Calu3 (cell line): ENCODE results near the gene TMEM202. TPM values are rescaled to one million over a fixed set of nuclear protein-coding genes. Genes with fewer than 3 reads are reported as not detected.

Experiments used
- Bru-seq: library from RNA; stranded (reverse); fragments of 400-500 nt; gene quantifications from one replicate; lab custom pipeline; 2021; lab: Mats Ljungman, UMichigan
- BruChase-seq, 2 experiments: library from RNA; stranded (reverse); fragments of 400-500 nt; gene quantifications; one replicate each; lab custom pipeline; 2021; lab: Mats Ljungman, UMichigan
- BruUV-seq: library from RNA; stranded (reverse); fragments of 400-500 nt; replicated peaks from 2 replicates; lab custom pipeline; 2021; lab: Mats Ljungman, UMichigan
- CTCF ChIA-PET: fragments of 300-600 bp; sonication (Branson Sonifier 250); formaldehyde crosslinking; loops from one replicate; lab custom pipeline; 2022; ENCODE audit warnings: antibody characterized with exemption; lab: Charles Lee
- DNase-seq: peaks from one replicate; pipeline ENCODE4 v3.0.0; 2022
- H3K27ac Mint-ChIP-seq: one replicate; pipeline ENCODE4 v1.8.0; 2022; ENCODE audit warnings: mixed read lengths; ENCODE audit not compliant: unreplicated experiment
- H3K27me3 Mint-ChIP-seq: one replicate; pipeline ENCODE4 v1.8.0; 2022; ENCODE audit warnings: mixed read lengths; ENCODE audit not compliant: unreplicated experiment
- H3K36me3 Mint-ChIP-seq: one replicate; pipeline ENCODE4 v1.8.0; 2022; ENCODE audit warnings: mild to moderate bottlenecking, moderate library complexity, mixed read lengths; ENCODE audit not compliant: insufficient read depth, unreplicated experiment
- H3K4me1 Mint-ChIP-seq: one replicate; pipeline ENCODE4 v1.8.0; 2022; ENCODE audit warnings: mild to moderate bottlenecking, low read depth, mixed read lengths; ENCODE audit not compliant: unreplicated experiment
- H3K4me3 Mint-ChIP-seq: one replicate; pipeline ENCODE4 v1.8.0; 2022; ENCODE audit warnings: mild to moderate bottlenecking, low read depth, moderate library complexity, mixed read lengths; ENCODE audit not compliant: unreplicated experiment
- H3K9me3 Mint-ChIP-seq: one replicate; pipeline ENCODE4 v1.8.0; 2022; ENCODE audit warnings: low read depth, mixed read lengths; ENCODE audit not compliant: unreplicated experiment
- CTCF ChIP-seq: fragments of 200-600 bp; IDR thresholded peaks from one replicate; pipeline ENCODE4 v1.8.0; 2022; ENCODE audit warnings: antibody characterized with exemption; ENCODE audit not compliant: unreplicated experiment
- intact Hi-C: fragments of 100-400 bp; cut with micrococcal nuclease; formaldehyde crosslinking; loops from one replicate; pipeline ENCODE4 v1.10.0; 2022; ENCODE audit not compliant: unreplicated experiment
- long read RNA-seq: library from polyadenylated mRNA; stranded (forward); transcript quantifications from one replicate; pipeline ENCODE4 v2.0.0, GENCODE V29; 2022
- total RNA-seq: library from RNA; stranded (reverse); gene quantifications from 2 replicates; pipeline ENCODE4 v1.2.3, GENCODE V29; 2022

The TMEM202 gene
- total RNA-seq (not detected in 2 replicates), Bru-seq, nascent RNA (not detected), BruChase-seq, experiment 1, labeled RNA remaining after a 6-hour chase (percentile 7 among the genes with signal in this experiment), BruChase-seq, experiment 2, labeled RNA remaining after a 2-hour chase (not detected)
- long read RNA-seq: 0 reads

GRCh38 chr15:72397796-72398588 lies at the start of gene TMEM202:
TSS of gene TMEM202 (plus strand) at chr15:72398305. CDS start at chr15:72398327, 22 bp downstream.
- no peaks in the 10 kb centered on the region for H3K36me3 Mint-ChIP-seq
- H3K4me3 Mint-ChIP-seq: no peak within 1 kb of the TSS
- no peak for DNase-seq
- no TSS peak for BruUV-seq
- no peak for TF ChIP-seq CTCF
- H3K27me3 Mint-ChIP-seq: peaks cover 75% of the 10 kb centered on the region
- no peaks in the 10 kb centered on the region for H3K4me1 Mint-ChIP-seq
- intact Hi-C loops: no loop called here
- H3K27ac Mint-ChIP-seq: no peak within 1 kb of the TSS
- CTCF ChIA-PET: interaction anchor here (0.6 kb wide), 1 partner anchor 22 kb away, joined by 5 read pairs; no protein-coding TSS in a partner anchor
- H3K9me3 Mint-ChIP-seq: no peaks in the 10 kb centered on the region

GRCh38 chr15:72353266-72353665 lies 44.8 kb upstream of the TMEM202 start:
- Mint-ChIP-seq H3K4me1 (peaks cover 10% of the 10 kb centered on the region), H3K4me3 (no peak overlapping the region), H3K9me3 (no peaks in the 10 kb centered on the region), H3K36me3 (peaks cover 20% of the 10 kb centered on the region), H3K27ac (no peak overlapping the region), H3K27me3 (no peaks in the 10 kb centered on the region)
- intact Hi-C loops: no loop called here
- BruUV-seq: no TSS peak
- no peak for TF ChIP-seq CTCF
- CTCF ChIA-PET: no interaction called here
- no peak for DNase-seq

- CTCF ChIA-PET: no interaction called here
Observed at GRCh38 chr15:72354496-72354895, 43.6 kb upstream of the TMEM202 start.

GRCh38 chr15:72358121-72358520 lies 40.0 kb upstream of the TMEM202 start:
- H3K9me3 Mint-ChIP-seq: no peaks in the 10 kb centered on the region
- no peak overlapping the region for H3K4me3 Mint-ChIP-seq
- DNase-seq: no peak
- no peak for TF ChIP-seq CTCF
- peaks cover 4% of the 10 kb centered on the region for H3K36me3 Mint-ChIP-seq
- H3K27ac Mint-ChIP-seq: no peak overlapping the region
- intact Hi-C loops: no loop called here
- BruUV-seq: no TSS peak
- H3K27me3 Mint-ChIP-seq: no peaks in the 10 kb centered on the region
- H3K4me1 Mint-ChIP-seq: peaks cover 8% of the 10 kb centered on the region
- CTCF ChIA-PET: no interaction called here

More at GRCh38 chr15:72354496-72354895, 43.6 kb upstream of the TMEM202 start:
- Mint-ChIP-seq H3K4me3 (no peak overlapping the region), H3K27ac (no peak overlapping the region), H3K36me3 (peaks cover 20% of the 10 kb centered on the region), H3K27me3 (no peaks in the 10 kb centered on the region), H3K4me1 (peaks cover 10% of the 10 kb centered on the region), H3K9me3 (no peaks in the 10 kb centered on the region)
- no peak for TF ChIP-seq CTCF
- DNase-seq: no peak
- intact Hi-C loops: no loop called here
- no TSS peak for BruUV-seq
